ENCODE data around the gene MAD1L1.
"Not testable (repeated sequence)": the region's sequence is repeated elsewhere in the genome, so short reads cannot be mapped to it uniquely, and the experiment has no call there.

Gene MAD1L1

DNA sequence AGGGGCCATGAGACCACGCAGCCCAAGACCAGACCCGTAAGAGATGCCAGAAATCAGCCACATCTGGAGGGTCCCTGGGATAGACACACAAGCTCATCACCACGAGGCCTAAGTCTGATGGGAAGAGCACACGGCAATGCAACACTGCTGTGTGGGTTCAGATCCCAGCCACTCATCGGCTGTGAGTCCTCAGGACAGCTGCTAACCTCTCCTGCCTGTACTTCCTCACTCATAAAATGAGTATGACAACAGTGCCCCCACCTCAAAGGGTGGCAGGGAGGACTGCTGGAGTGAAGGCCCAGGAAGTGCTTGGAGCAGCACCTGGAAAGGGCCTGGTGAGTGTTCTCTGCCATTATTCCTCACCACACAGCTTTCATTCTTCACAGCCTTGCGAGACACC, 60.9 kb downstream of the MAD1L1 start:
- DNase-seq = no peak

DNA sequence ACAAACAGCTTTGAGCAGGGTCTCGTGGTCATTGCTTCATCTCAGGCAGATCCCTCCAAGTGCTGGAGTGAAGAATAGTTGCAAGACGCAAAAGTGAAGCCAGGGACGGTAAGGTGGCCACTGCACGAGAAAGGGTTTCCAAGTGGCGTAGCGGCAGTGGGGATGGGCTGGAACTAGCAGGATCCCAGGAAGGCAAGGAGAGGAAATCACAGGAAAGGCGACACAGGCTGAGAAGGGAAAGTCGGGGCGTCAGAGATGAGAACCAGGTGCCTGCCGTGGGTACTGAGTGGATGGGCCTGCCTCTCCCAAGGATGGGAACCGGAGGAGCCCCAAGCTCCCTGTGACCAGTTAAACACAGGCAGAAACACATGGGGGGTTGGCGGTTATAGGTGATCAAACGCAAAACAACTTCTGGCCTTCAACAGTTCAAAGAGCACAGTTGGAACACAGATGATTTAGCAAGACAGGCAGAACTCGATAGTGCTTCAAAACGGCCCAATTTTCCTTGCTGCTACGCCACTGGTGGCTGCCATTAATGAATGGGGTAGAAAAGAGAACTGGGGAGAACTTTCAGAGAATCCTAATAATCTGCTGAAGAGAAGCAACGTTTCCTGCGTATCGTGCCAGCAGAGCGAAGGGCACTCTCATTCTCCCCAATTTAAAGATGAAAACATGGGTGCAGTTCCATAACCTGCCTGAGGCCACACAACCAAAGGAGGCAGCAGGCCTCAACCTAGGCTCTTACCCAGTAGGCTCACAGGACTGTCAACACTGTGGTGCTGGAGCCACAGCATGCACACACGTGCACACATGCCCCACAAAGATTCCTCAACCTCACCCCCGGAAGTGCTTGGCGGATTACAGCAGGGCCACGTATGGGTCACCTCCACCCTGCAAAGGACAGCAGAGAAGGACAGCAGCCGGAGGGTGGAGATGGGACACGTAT, 61.9 kb downstream of the MAD1L1 start:
- DNase-seq = no peak

DNA sequence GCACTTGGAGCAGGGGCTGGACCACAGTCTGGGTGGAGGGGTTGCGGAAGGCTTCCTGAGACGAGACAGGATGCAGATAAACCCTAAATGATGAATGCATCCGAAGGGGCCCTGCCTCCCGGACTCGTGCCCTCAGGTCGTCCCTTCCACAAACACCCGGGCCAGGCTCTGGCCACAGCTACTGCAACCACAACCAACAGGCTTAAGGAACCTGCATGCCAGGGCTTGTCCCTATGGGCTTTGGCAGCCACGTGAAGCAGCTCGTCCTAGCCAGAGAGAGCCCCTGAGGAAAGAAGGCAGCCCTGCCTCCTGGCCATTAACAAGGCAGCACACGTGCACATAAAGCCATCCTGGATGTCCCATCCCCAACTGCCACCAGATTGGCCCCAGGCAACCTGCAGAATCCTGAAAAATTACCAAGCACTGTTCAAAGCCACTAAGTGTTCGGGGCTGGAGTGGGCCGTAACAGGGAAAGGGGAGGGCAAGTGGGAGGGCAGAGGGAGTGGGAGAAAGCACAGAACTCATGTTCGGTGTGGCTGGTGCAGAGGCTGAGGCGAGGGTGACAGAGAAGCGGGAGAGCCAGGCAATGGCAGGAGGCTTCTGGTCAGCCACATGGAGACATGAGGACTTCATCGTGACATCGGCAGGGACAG, 62.7 kb downstream of the MAD1L1 start:
- no peak for DNase-seq

DNA sequence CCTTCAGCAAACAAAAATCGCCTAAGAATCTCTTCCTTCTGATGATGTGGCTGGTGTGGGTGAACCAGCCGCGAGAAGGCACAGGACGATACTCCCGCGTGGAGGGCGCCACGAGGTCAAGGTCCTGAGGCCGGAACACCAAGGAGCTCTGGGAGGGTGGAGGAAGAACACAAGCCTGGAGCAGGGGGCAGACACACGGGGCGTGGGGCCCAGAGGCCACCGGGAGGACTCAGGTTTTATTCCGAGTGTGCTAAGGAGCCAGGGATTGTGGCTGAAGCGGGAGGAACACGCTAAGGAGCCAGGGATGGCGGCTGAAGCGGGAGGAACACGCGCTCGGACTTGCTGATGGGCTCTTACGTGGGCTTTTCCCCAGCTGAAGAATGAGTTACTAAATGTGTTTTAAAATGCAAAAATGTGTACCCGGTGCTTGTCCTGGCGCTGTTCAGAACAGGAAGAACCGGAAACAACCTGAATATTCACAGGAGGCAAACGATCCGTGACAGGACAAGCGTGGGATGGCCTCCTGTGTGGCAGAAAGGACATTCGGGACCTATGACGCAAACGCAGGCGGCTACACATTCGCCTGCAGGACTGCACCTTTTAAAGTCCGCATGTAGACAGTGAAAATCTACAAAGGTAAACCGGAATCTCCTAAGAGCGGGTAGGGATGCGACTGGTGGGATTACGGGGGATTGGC, 64.0 kb downstream of the MAD1L1 start:
- DNase-seq = no peak

DNA sequence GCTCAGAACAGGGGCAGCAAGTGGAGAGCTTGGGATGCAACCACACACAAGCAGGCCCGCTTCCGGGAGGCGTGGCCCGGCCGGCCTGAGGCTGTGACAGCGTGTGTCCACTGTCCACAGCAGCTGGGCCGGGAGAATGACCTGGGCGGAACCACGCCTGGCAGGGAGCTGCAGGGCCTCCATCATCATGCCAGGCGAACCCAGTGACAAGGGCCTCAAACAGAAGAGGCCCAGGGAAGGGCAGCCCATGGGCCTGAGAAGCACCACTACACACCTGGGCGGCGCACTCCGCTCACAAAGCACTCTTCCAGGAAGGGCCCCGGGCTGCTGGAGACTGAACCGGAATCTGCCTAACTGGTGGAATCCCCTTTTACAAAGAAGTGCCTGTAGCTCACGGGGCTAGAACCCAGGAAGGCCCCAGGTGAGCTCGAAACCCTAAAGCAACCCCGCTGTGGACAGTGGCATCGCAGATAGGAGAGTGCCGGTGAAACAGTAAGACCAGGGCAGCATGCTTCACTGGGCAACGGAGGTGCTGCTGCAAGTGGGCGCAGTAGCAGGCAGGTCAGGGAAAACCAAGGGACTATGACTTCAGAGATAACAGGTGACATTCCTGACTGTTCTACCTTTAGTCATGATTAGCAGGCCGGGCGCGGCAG, 66.0 kb downstream of the MAD1L1 start:
- no peak for DNase-seq

DNA sequence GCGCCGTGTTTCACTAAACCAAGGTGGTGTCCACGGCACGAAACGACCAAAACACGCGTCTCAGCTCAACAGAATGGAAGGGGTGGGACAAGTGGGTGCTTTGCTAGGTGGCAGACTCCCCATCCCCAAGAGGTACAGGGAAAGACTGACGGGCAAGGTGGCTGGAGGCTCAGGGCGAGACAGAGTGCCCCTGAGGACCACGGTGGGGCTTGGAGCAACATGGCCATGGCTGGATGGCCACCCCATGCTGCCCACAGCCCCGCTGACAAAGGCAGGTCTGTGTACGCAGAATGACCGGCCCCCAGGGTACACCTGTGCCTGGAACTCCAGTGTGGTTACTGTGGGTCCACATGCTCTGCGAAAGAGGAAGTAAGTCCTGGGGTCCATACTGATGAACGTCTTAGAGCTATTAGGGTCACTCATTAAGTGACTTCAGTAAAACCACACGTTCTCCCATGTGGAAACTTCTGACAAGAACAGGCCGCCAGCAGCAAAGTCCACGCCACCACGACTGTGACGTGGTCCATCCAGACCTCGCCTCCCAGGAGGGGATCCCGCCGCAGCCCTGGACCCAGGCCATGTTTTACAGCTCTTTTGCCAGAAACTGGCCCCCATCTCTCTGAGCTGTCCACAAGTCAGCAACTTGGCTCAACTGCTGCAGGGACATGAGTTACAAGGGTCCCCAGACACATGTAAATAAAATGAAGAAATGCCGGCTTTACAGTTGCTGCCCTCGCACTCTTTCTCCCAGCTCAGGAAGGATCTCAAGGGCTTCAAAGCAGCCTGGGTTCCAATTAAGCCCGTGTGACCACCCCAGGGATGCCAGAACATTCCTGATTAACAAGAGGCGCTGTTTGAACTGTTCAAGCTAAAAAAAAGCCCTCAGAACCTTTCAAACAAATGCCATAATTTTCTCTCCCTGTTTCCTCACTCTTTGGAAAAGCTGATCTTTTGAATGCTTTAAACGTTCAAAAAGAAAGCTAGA, 66.8 kb downstream of the MAD1L1 start:
- no peak for DNase-seq

DNA sequence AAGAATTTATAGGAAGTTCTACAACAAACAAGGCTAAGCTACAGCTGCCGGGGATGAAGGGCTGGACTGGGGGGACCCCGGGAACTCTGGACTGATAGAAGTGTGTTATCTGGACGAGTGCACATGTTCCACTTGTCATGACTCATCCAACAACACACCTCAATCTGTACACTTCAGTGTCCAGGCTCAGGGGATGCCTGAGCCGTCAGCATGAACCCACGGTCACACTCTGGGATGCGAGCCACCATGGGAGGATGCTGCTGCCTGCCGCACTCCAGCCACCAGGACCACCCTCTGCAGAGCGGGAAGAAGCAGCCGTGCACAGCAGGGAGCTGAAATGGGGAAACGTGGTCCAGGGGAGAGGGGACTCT, 67.5 kb downstream of the MAD1L1 start:
- no peak for DNase-seq

DNA sequence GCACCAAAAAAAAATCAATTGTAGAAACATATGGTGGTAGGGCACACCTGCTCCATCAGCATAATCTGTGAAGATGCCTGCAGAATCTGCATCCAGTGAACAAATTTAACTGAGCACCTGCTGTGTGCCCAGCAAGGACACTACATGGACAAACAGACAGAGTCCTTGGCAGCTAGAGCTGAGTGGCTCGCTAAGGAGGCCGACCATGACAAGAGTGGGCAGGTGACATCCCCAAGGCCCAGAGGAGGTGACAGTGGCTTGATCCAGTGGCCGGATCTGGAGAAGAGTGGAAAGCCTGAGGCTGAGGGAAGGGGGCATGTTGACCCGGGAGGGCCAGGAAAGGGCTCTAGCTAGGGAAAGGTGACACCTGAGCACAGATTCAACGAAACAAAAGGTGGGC, 68.1 kb downstream of the MAD1L1 start:
- DNase-seq = no peak

DNA sequence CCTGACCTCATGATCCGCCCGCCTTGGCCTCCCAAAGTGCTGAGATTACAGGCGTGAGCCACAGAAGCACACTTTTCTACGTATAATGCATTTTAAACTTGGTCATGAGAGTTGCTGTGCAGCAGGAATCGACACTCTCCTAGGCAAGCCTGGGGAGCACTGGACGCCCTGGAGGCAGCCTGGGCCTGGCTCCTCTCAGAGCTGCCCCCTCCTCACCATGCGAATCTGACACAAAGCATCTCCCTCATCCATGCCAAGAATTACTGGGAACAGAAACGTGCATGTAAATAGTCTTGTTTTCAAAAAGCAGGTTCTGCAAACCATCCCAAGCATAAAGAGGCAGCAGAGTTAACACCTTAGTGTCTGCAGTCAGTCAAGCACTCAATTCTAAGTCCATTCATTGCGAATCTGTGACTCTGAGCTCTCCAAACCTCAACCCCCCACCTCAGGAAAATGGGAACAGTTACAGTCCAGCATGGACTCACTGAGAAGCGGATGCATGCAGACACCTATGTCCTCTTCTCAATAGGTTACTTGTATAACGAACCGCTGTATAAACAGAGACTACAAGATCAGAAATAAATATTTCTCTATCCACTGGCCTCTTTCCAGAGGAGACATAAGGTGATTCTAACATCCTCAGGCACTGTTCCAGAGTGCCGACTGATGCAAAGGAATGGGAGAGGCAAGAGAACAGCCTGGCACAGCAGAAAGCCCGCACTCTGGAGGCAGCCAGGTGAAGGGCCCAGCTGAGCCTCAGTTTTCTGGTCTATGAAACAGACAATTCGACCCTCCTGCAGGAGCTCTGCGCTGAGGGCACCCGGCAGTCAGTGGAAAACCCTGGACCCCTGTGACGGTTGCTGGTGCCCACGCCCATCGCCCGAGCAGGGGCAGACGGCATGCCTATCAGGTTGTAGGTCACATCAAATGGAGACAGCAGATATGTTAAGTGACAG, 68.9 kb downstream of the MAD1L1 start:
- no peak for DNase-seq

DNA sequence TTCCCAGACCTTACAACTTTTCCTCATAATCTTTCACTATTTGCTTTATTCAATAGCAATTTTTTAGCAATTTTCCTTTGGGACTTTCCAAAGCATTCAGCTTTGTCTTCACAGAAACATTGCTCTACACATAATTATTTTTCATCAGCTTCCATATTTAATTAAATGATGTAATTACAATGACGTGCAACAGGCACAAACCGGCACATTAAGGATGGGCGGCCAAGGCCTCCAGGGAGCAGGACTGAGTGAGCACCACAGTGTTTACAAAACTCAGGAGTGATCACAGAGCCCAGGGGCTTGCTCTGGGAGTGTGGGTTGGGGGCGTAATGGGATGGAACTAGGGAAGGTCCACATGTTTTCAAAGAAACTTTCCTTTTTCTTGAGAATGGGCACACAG, 69.8 kb downstream of the MAD1L1 start:
- no peak for DNase-seq

DNA sequence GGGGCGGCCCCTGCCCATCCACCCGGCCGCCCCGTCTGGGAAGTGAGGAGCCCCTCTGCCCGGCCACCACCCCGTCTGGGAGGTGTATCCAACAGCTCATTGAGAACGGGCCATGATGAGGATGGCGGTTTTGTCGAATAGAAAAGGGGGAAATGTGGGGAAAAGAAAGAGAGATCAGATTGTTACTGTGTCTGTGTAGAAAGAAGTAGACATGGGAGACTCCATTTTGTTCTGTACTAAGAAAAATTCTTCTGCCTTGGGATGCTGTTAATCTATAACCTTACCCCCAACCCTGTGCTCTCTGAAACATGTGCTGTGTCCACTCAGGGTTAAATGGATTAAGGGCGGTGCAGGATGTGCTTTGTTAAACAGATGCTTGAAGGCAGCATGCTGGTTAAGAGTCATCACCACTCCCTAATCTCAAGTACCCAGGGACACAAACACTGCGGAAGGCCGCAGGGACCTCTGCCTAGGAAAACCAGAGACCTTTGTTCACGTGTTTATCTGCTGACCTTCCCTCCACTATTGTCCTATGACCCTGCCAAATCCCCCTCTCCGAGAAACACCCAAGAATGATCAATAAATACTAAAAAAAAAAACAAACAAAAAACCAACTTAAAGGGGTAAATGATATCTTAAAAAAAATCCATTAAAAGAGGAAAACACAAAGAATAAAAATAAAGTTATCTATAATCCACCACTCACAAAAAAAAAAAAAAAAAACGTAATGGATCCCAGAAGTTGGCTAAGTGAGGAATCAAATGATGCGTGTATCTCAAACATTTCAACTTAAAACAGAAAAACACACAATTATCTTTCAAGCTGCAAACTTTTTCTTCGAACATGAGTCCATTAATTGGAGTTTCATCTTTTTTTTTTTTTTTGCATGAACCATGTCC, 70.5 kb downstream of the MAD1L1 start:
- not testable (repeated sequence) for DNase-seq

DNA sequence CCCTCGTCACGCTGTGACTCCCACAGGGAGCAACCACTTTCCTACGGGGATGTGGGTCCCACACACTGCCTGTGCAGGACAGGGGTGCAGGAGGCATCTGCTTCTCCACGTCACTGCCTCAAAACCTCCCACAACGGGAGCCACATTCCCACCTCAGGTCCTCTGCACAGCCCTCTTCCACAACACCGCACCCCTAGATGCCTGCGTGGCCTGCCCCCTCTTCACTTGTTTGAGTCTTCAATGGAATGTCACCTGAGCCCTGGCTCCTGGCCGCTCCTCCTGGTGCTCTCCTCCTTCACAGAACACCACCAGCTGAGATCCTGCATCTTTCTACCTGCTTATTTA, 73.6 kb downstream of the MAD1L1 start:
- no peak for DNase-seq

DNA sequence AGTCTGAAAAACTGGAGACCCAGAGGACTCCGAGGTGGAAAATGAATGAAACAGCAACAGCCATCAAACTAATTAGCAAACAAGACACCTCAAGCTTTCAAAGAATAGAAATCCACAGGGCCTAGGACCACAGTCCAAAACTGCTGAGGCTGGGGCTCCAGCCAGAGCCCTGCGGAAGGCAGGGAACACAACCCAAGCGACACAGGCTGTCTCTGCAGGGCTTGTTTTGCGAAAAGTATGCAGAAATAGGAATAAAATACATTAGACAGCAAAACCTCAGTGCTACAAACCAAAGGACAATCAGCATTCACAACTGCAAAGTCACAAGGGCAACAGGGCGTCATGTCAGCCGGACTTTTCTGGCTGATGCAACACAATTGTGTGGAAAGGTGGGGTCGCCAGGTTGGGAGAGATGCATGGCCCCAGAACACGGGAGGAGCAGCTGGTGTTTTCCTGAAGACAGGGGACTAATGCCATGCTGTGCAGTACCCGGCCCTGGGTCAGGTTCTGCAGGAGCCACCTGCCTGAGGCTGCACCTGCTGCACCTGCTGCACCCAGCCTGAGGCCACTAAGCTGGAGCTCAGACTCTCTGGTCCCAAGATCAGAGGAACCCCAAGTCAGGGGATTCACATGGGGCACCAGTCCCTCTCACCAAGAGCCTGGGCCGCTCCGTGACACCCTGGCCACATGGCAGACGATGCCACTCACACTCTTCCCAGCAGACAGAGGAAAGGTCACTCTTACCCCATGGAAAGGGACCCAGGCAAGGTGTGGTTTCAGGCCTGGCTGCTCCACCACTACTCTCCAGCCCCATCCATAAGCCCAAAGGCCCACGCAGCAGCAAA, 74.2 kb downstream of the MAD1L1 start:
- no peak for DNase-seq

DNA sequence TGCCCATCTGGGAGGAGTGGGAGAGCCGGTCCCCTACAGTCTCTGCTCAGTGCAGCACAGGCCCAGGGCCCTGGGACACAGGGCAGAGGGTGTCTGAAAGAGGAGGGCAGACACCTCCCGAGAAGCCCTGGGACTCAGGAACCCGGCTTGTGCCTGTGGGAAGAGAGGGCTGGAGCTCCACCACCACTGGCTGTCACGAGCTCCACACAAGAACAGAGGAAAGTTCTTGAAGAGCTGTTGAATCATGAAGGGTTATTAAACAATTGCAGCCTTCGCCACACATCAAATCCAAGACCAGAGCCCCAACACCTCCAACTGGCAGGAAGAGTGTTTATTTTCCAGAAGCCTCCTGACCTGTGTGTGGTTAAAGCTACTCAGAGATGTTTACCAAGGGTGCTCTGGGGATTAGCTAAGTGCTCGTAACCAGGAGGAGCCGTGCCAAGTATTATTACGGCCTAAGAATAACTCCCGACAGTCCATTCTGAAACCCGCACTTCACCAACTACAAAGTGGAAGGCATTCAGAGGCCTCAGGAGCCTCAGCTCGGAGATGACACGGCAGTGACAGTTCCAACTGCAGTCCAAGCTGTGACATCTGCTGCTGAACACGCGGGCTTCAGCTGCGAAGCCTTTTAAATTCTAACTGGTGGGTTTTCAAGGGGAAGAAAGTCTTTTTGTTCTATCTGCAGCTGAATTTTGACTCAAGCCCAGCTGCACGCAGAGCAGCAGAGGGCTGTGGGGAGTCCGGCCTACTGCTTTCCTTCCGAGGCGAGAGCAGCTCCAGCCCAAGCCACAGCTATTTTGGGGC, 75.1 kb downstream of the MAD1L1 start:
- DNase-seq = no peak

DNA sequence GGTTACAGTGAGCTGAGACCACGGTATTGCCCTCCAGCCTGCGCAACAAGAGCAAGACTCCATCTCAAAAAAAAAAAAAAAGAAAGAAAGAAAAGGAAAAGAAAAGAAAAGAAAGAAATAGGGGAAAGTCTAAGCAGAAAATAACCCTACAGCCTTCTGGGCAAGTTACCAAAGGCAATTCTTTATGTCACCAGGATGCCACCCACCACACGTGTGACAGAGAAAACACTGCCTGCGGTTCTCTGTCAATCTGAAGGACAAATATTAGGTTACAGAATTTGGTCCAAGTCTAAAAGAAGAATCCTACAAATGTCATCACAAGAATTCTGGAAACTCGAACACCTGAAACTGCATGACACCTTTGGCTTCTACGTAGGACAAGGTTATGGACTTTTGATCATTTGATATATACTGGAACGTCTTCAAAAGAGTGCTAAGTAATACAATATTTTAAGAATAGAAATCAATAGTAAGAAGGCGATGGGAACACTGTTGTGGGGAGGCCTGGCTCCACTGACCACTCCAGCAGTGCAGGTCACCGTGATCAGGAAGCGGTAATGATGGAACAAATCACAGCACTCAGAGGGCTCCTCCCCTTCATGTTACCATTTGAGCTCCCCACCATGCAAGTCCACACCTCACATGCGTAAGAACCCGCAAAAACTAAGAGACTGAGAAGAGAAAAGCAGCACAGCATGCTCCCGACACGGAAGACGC, 75.8 kb downstream of the MAD1L1 start:
- DNase-seq = no peak

DNA sequence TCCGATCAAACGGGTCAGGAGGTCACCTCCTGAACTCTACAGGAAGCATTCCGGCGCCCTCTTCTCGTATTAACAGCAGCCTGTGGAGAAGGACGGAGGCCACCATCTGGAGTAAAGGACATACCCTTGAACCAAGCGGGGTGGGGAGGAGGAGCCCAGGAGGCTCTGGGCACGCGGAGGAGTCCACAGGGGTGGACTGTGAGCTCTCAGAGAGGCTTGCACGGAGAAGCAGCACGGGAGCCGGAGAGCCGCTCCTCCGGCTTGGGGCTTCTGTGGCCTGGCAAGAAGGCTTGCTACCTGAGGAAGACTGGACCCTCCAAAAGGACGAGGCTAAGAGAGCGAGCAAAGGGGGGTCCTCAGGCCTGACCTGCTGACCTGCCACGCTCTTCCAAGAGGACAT, 77.9 kb downstream of the MAD1L1 start:
- DNase-seq = no peak

DNA sequence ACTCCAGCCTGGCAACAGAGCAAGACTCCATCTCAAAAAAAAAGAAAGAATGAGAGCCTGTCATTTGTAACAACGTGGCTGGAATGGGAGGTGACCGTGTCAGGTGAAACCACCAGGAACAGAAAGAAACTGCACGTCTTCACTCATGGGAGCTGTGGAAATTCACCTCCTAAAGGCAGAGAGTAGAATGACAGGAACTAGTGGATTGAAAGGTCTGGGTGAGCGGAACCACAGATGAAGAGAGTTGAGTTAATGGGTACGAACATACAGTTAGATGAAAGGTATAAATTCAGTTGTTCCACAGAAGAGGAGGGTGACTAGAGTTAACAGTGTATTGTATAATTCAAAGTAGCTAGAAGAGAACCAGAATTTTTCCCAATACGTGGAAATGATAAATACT, 78.6 kb downstream of the MAD1L1 start:
- DNase-seq = no peak
